Measurements from ENCODE around the gene GAST. TPM values are rescaled to one million over a fixed set of nuclear protein-coding genes. Genes with fewer than 3 reads are reported as not detected.
A peak's percentile ranks its signal among the peaks of the same experiment; 100 is the strongest.

GAST gene
- total and polyA plus RNA-seq, 7 experiments from 2014 or later = not detected

- no peaks in the 10 kb centered on the region for H3K9me3 ChIP-seq (ENCODE audit: control insufficient read depth in 2 of 3, low read length in 3 of 3)
- H3K9me3 Mint-ChIP-seq = peaks cover 0 to 23% (median 0%) of the 10 kb centered on the region in 11 donors
- peaks cover 8 to 34% (median 33%) of the 10 kb centered on the region in 5 donors for H3K36me3 Mint-ChIP-seq
Observed at GRCh38 chr17:41687828-41688640, 24.1 kb upstream of the GAST start.

GRCh38 chr17:41688641-41689496 is 23.3 kb upstream of the GAST start, which contains the start of gene EIF1:
TSS of gene EIF1 (plus strand) at chr17:41688885. CDS start at chr17:41689039, 154 bp downstream.
- H3K9me3 ChIP-seq (ENCODE audit: control insufficient read depth in 2 of 3, low read length in 3 of 3) = no peaks in the 10 kb centered on the region
- ATAC-seq = peak; percentile 85
- peaks cover 22 to 25% of the 10 kb centered on the region in 2 donors for H3K4me1 ChIP-seq (ENCODE audit: control insufficient read depth in 2 of 2, insufficient read depth in 2 of 2, low read length in 2 of 2)
- peaks cover 0 to 30% (median 0%) of the 10 kb centered on the region in 11 donors for H3K9me3 Mint-ChIP-seq
- ChIA-PET POLR2A (interaction anchor here (0.6 to 7.3 kb wide), 69 partner anchors 9 to 1771 kb away, joined by 3 to 255 read pairs (median 4); partner anchors contain the start of genes ACLY, BECN1, DNAJC7 and FKBP10), CTCF (interaction anchor here (0.9 to 5.9 kb wide), 6 partner anchors 10 to 833 kb away, joined by 3 to 74 read pairs (median 4); no protein-coding TSS in a partner anchor)
- peaks cover 0 to 9% (median 0%) of the 10 kb centered on the region in 5 donors for H3K27me3 Mint-ChIP-seq
- intact Hi-C loops (cut with micrococcal nuclease) = loop anchor here (1.0 to 5.0 kb wide), 12 partner anchors 10 to 1698 kb away; partner anchors contain the start of genes P3H4 (in 2 of the 2), ACLY (in 1 of the 2), KLHL11 (in 1 of the 2) and NBR1 (in 1 of the 2)
- H3K27ac Mint-ChIP-seq = peak within 1 kb of the TSS; percentile 98 to 99 (median 99)
- H3K36me3 Mint-ChIP-seq = peaks cover 8 to 36% (median 33%) of the 10 kb centered on the region in 5 donors
- H3K4me1 Mint-ChIP-seq = peaks cover 13 to 43% (median 35%) of the 10 kb centered on the region in 7 donors
- peaks cover 34 to 52% (median 37%) of the 10 kb centered on the region in 3 experiments for H3K36me3 ChIP-seq (ENCODE audit: control insufficient read depth in 2 of 3, insufficient read depth in 3 of 3, low read length in 3 of 3)
- H3K4me3 Mint-ChIP-seq = peak within 1 kb of the TSS; percentile 90 to 99 (median 96)
- H3K27ac ChIP-seq (ENCODE audit: low read depth, low read length) = peak within 1 kb of the TSS; percentile 99
- H3K4me3 ChIP-seq (ENCODE audit: low read length) = peak within 1 kb of the TSS; percentile 86
- DNase-seq = peak; percentile 98 to 100 (median 99)
- no peaks in the 10 kb centered on the region for H3K27me3 ChIP-seq (ENCODE audit: control insufficient read depth in 2 of 2, insufficient read depth in 2 of 2, low read length in 2 of 2)

More at GRCh38 chr17:41687828-41688640, 24.1 kb upstream of the GAST start:
- intact Hi-C loops (cut with micrococcal nuclease) = loop anchor here (1.0 to 5.0 kb wide), 11 partner anchors 9 to 1699 kb away; partner anchors contain the start of genes ACLY (in 1 of the 2), KLHL11 (in 1 of the 2), NBR1 (in 1 of the 2) and P3H4 (in 1 of the 2)
- Histone ChIP-seq H3K27me3 (ENCODE audit: control insufficient read depth in 2 of 2, insufficient read depth in 2 of 2, low read length in 2 of 2) (no peaks in the 10 kb centered on the region), H3K27ac (ENCODE audit: low read depth, low read length) (peak overlapping the region; percentile 99), H3K4me1 (ENCODE audit: control insufficient read depth in 2 of 2, insufficient read depth in 2 of 2, low read length in 2 of 2) (peaks cover 22 to 25% of the 10 kb centered on the region in 2 donors), H3K4me3 (ENCODE audit: low read length) (peak overlapping the region; percentile 79), H3K36me3 (ENCODE audit: control insufficient read depth in 2 of 3, insufficient read depth in 3 of 3, low read length in 3 of 3) (peaks cover 30 to 43% (median 37%) of the 10 kb centered on the region in 3 experiments)
- DNase-seq = peak in 7 of 9 donors; percentile 29 to 76 (median 66)
- Mint-ChIP-seq H3K27me3 (peaks cover 0 to 9% (median 0%) of the 10 kb centered on the region in 5 donors), H3K4me1 (peaks cover 13 to 47% (median 35%) of the 10 kb centered on the region in 7 donors), H3K4me3 (peak overlapping the region; percentile 90 to 99 (median 96)), H3K27ac (peak overlapping the region; percentile 98 to 99 (median 99))
- CTCF ChIA-PET = interaction anchor here (0.9 to 5.9 kb wide), 5 partner anchors 10 to 832 kb away, joined by 3 to 74 read pairs (median 4); no protein-coding TSS in a partner anchor
- POLR2A ChIA-PET = interaction anchor here (0.6 to 7.3 kb wide), 50 partner anchors 10 to 1771 kb away, joined by 3 to 255 read pairs (median 4); partner anchors contain the start of genes BECN1, DNAJC7, FKBP10 and JUP
- ATAC-seq = peak; percentile 1

GRCh38 chr17:41689497-41690299 is 22.4 kb upstream of the GAST start:
- no peaks in the 10 kb centered on the region for H3K9me3 ChIP-seq (ENCODE audit: control insufficient read depth in 2 of 3, low read length in 3 of 3)
- H3K4me1 Mint-ChIP-seq = peaks cover 13 to 41% (median 35%) of the 10 kb centered on the region in 7 donors
- POLR2A ChIA-PET = interaction anchor here (0.5 to 7.3 kb wide), 43 partner anchors 8 to 1583 kb away, joined by 3 to 255 read pairs (median 4); partner anchors contain the start of genes ACLY, DNAJC7, JUP and KLHL11
- H3K27me3 Mint-ChIP-seq = peaks cover 0 to 9% (median 0%) of the 10 kb centered on the region in 5 donors
- H3K4me1 ChIP-seq (ENCODE audit: control insufficient read depth in 2 of 2, insufficient read depth in 2 of 2, low read length in 2 of 2) = peaks cover 22 to 25% of the 10 kb centered on the region in 2 donors
- H3K27ac Mint-ChIP-seq = peak overlapping the region; percentile 98 to 99 (median 99)
- peaks cover 8 to 40% (median 36%) of the 10 kb centered on the region in 5 donors for H3K36me3 Mint-ChIP-seq
- H3K4me3 Mint-ChIP-seq = peak overlapping the region; percentile 90 to 99 (median 96)
- no peaks in the 10 kb centered on the region for H3K27me3 ChIP-seq (ENCODE audit: control insufficient read depth in 2 of 2, insufficient read depth in 2 of 2, low read length in 2 of 2)
- intact Hi-C loops (cut with micrococcal nuclease) = loop anchor here (1.0 to 5.0 kb wide), 9 partner anchors 121 to 1698 kb away; partner anchors contain the start of genes P3H4 (in 2 of the 2), ACLY (in 1 of the 2), KLHL11 (in 1 of the 2) and NBR1 (in 1 of the 2)
- CTCF ChIA-PET = interaction anchor here (0.6 to 5.9 kb wide), 5 partner anchors 11 to 1620 kb away, joined by 3 to 74 read pairs (median 4); no protein-coding TSS in a partner anchor
- peaks cover 34 to 58% (median 37%) of the 10 kb centered on the region in 3 experiments for H3K36me3 ChIP-seq (ENCODE audit: control insufficient read depth in 2 of 3, insufficient read depth in 3 of 3, low read length in 3 of 3)
- H3K9me3 Mint-ChIP-seq = peaks cover 0 to 36% (median 0%) of the 10 kb centered on the region in 11 donors
- ATAC-seq (no peak), DNase-seq (peak in 8 of 9 donors; percentile 43 to 78 (median 68))
- peak overlapping the region; percentile 99 for H3K27ac ChIP-seq (ENCODE audit: low read depth, low read length)
- peak overlapping the region; percentile 86 for H3K4me3 ChIP-seq (ENCODE audit: low read length)

- POLR2A ChIA-PET = interaction anchor here (0.6 to 7.3 kb wide), 14 partner anchors 12 to 1584 kb away, joined by 3 to 255 read pairs (median 4); partner anchors contain the start of genes KLHL11 and KRT10
- Mint-ChIP-seq H3K36me3 (peaks cover 8 to 40% (median 36%) of the 10 kb centered on the region in 5 donors), H3K4me3 (peak overlapping the region; percentile 90 to 99 (median 96)), H3K27me3 (peaks cover 0 to 9% (median 0%) of the 10 kb centered on the region in 5 donors), H3K9me3 (peaks cover 0 to 37% (median 0%) of the 10 kb centered on the region in 11 donors), H3K27ac (peak overlapping the region in 7 of 9 donors; percentile 98 to 99 (median 99)), H3K4me1 (peaks cover 13 to 44% (median 35%) of the 10 kb centered on the region in 7 donors)
- ATAC-seq (no peak), DNase-seq (peak in 2 of 9 donors; percentile 4 to 25)
- Histone ChIP-seq H3K4me3 (ENCODE audit: low read length) (peak overlapping the region; percentile 86), H3K27ac (ENCODE audit: low read depth, low read length) (peak overlapping the region; percentile 99), H3K27me3 (ENCODE audit: control insufficient read depth in 2 of 2, insufficient read depth in 2 of 2, low read length in 2 of 2) (no peaks in the 10 kb centered on the region), H3K9me3 (ENCODE audit: control insufficient read depth in 2 of 3, low read length in 3 of 3) (no peaks in the 10 kb centered on the region), H3K4me1 (ENCODE audit: control insufficient read depth in 2 of 2, insufficient read depth in 2 of 2, low read length in 2 of 2) (peaks cover 22 to 25% of the 10 kb centered on the region in 2 donors), H3K36me3 (ENCODE audit: control insufficient read depth in 2 of 3, insufficient read depth in 3 of 3, low read length in 3 of 3) (peaks cover 34 to 66% (median 37%) of the 10 kb centered on the region in 3 experiments)
- intact Hi-C loops (cut with micrococcal nuclease) = no loop called here
- CTCF ChIA-PET = interaction anchor here (0.6 to 5.9 kb wide), 6 partner anchors 12 to 1620 kb away, joined by 3 to 74 read pairs (median 4); no protein-coding TSS in a partner anchor
Observed at GRCh38 chr17:41690497-41690896, 21.6 kb upstream of the GAST start.
